GM23248 (cell line): ENCODE results near the gene NTRK2. TPM values are rescaled to one million over a fixed set of nuclear protein-coding genes. Genes with fewer than 3 reads are reported as not detected.

Experiments used
- DNase-seq: peaks from one replicate; pipeline ENCODE4 v3.0.0-alpha.2; 2015
- H2AFZ ChIP-seq: fragments of 200-600 bp; sonication (generic); 2 replicates; pipeline ENCODE4 v1.6.1; 2016; ENCODE audit warnings: antibody characterized with exemption
- H3F3A ChIP-seq: fragments of 200-600 bp; sonication (generic); 2 replicates; pipeline ENCODE4 v1.6.1; 2016; ENCODE audit warnings: mild to moderate bottlenecking, antibody characterized with exemption, mixed run types; ENCODE audit not compliant: insufficient read depth
- H3K27ac ChIP-seq: fragments of 200-600 bp; sonication (generic); 2 replicates; pipeline ENCODE4 v1.5.1; 2016; ENCODE audit warnings: mild to moderate bottlenecking
- H3K27me3 ChIP-seq: fragments of 200-600 bp; sonication (generic); replicated peaks from 2 replicates; pipeline ENCODE4 v1.6.1; 2016; ENCODE audit warnings: mild to moderate bottlenecking; ENCODE audit not compliant: insufficient read depth
- H3K36me3 ChIP-seq: fragments of 200-600 bp; sonication (generic); 2 replicates; pipeline ENCODE4 v1.6.1; 2016; ENCODE audit warnings: low read depth, mild to moderate bottlenecking
- H3K4me1 ChIP-seq: fragments of 200-600 bp; sonication (generic); 2 replicates; pipeline ENCODE4 v1.6.1; 2016; ENCODE audit warnings: mild to moderate bottlenecking; ENCODE audit not compliant: insufficient read depth
- H3K4me2 ChIP-seq: fragments of 200-600 bp; sonication (generic); one replicate; pipeline ENCODE4 v1.6.1; 2016; ENCODE audit warnings: mild to moderate bottlenecking; ENCODE audit not compliant: unreplicated experiment
- H3K4me3 ChIP-seq: fragments of 200-600 bp; sonication (generic); 2 replicates; pipeline ENCODE4 v1.5.1; 2016; ENCODE audit warnings: mild to moderate bottlenecking
- H3K79me2 ChIP-seq: fragments of 200-600 bp; sonication (generic); 2 replicates; pipeline ENCODE4 v1.6.1; 2016; ENCODE audit warnings: mild to moderate bottlenecking; ENCODE audit not compliant: insufficient read depth
- H3K9ac ChIP-seq: fragments of 200-600 bp; sonication (generic); 2 replicates; pipeline ENCODE4 v1.6.1; 2016; ENCODE audit warnings: mild to moderate bottlenecking
- H3K9me2 ChIP-seq: fragments of 200-600 bp; sonication (generic); 2 replicates; pipeline ENCODE4 v1.6.1; 2016; ENCODE audit warnings: mixed run types, mild to moderate bottlenecking, moderate library complexity; ENCODE audit not compliant: insufficient read depth
- H3K9me3 ChIP-seq: fragments of 200-600 bp; sonication (generic); one replicate; pipeline ENCODE4 v1.6.1; 2017; ENCODE audit warnings: low read depth
- H4K20me1 ChIP-seq: fragments of 200-600 bp; sonication (generic); 2 replicates; pipeline ENCODE4 v1.6.0; 2016; ENCODE audit not compliant: insufficient read depth
- EZH2 ChIP-seq: fragments of 200-600 bp; sonication (generic); IDR thresholded peaks from 2 replicates; pipeline ENCODE4 v1.6.1; 2018; ENCODE audit warnings: antibody characterized with exemption, mild to moderate bottlenecking; ENCODE audit not compliant: insufficient read depth, poor library complexity, severe bottlenecking
- EZH2phosphoT487 ChIP-seq: fragments of 200-600 bp; sonication (generic); IDR thresholded peaks from 2 replicates; pipeline ENCODE4 v1.6.1; 2018; ENCODE audit warnings: antibody characterized with exemption, moderate library complexity, mild to moderate bottlenecking, low read depth; ENCODE audit not compliant: insufficient read depth
- WGBS, 2 experiments: methylation state at CpG; one replicate each; pipeline ENCODE4 v1.1.6; 2015 to 2017; ENCODE audit warnings: low lambda C conversion rate in 2 of 2, low coverage in 1 of 2; ENCODE audit errors: missing lambda C conversion rate in 2 of 2; 5-methylcytosine and 5-hydroxymethylcytosine counted together
- in situ Hi-C: fragments of 300-500 bp; cut with MboI; formaldehyde crosslinking; loops from 2 replicates; pipeline ENCODE4 v1.15.0; 2020
- polyA plus RNA-seq: library from polyadenylated mRNA; unstranded; fragments of >200 nt; fragmentation: Nextera tagmentation; extraction: Ambion mirVana; gene quantifications from 2 replicates; pipeline ENCODE4 v1.2.1, GENCODE V29; 2016
- total RNA-seq: library from RNA; depleted of rRNA; stranded (reverse); fragments of >200 nt; shearing (Covaris generic); gene quantifications from 2 replicates; pipeline ENCODE4 v1.2.3, GENCODE V29; 2014

Gene NTRK2
- total and polyA plus RNA-seq, 2 experiments from 2014 or later, result not detected

DNA sequence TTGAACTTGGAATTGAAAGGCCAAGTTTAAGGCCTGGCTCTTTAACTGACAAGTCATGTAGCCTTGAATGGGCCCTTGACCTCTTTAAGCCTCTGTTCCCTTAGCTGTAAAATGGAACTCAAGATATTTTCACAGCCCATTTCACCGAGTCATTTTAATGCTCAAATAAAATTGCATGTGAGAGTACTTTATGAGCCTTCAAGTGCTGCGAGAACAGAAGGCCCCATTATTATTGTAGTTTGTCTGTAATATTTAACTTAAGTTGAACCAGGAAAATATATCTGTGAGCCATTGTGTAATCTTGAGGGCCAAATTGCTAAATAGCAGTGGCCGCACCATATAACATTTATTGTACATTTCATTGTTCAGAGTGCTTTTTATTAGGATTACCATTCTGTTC lies 249.9 kb downstream of the NTRK2 start:
- Histone ChIP-seq H3K4me2 (no peak overlapping the region), H3K27ac (no peak overlapping the region)
- in situ Hi-C loops, result no loop called here

DNA sequence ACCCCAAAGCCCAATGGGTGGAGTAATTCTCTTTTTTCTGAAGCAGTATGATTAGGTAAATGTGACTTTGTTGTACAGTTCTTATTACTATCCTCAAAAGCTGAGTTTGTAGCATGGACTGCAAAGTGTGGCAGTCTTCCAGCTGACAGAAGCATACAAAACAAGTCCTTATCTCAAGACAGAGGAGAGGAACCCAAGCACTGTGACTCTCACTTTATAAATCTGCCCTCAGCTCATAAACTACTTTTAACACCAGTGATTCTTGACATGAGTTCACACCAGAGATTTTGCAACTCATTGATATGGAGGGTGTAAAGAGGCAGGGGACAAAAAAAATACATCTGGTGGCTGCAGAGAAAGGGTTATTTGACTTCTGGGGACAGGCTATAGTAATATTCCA lies 251.6 kb downstream of the NTRK2 start:
- Histone ChIP-seq H3F3A (no peaks in the 10 kb centered on the region), H3K4me3 (no peak overlapping the region), H3K27me3 (no peaks in the 10 kb centered on the region), H2AFZ (no peak overlapping the region), H3K27ac (no peak overlapping the region), H3K9me2 (no peaks in the 10 kb centered on the region), H3K79me2 (no peaks in the 10 kb centered on the region), H3K4me2 (no peak overlapping the region), H3K9me3 (no peaks in the 10 kb centered on the region), H3K4me1 (no peaks in the 10 kb centered on the region), H3K9ac (no peak overlapping the region), H4K20me1 (no peaks in the 10 kb centered on the region), H3K36me3 (no peaks in the 10 kb centered on the region)
- DNase-seq, result no peak
- TF ChIP-seq EZH2phosphoT487 (no peak), EZH2 (no peak)
- in situ Hi-C loops, result no loop called here

More for the DNA sequence above, 249.9 kb downstream of the NTRK2 start:
- Histone ChIP-seq H3K9me3 (no peaks in the 10 kb centered on the region), H3K9me2 (no peaks in the 10 kb centered on the region), H3K9ac (no peak overlapping the region), H3K79me2 (no peaks in the 10 kb centered on the region), H3F3A (no peaks in the 10 kb centered on the region), H2AFZ (no peak overlapping the region), H4K20me1 (no peaks in the 10 kb centered on the region), H3K4me3 (no peak overlapping the region), H3K36me3 (no peaks in the 10 kb centered on the region), H3K27me3 (no peaks in the 10 kb centered on the region), H3K4me1 (no peaks in the 10 kb centered on the region)
- WGBS, 2 experiments, result 63 to 66% methylated on average over 3 of the region's 3 CpGs
- no peak for TF ChIP-seq EZH2
- no peak for TF ChIP-seq EZH2phosphoT487
- no peak for DNase-seq

DNA sequence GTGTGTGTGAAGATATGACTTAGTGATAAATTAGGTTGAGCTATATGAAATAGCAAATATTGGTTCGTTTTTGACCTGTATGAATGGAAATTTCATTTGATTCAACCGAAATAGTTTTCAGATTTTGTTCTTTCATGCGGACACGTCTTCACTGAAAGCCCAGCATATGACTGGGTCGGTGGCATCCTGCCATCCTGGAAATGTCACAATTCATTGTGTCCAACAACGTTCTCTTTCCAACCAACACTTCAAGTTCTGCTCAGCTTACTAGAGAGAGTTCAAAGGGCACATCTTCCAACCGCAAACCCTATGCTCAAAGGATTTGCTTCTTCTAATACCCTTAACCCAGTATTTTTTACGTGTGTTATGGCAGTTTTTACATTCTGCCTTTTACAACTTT lies 252.5 kb downstream of the NTRK2 start:
- H3K9ac ChIP-seq, result no peak overlapping the region
- no peaks in the 10 kb centered on the region for H3K4me1 ChIP-seq
- H4K20me1 ChIP-seq, result no peaks in the 10 kb centered on the region
- no peaks in the 10 kb centered on the region for H3K27me3 ChIP-seq
- H3K27ac ChIP-seq, result no peak overlapping the region
- in situ Hi-C loops, result no loop called here
- no peak overlapping the region for H3K4me2 ChIP-seq
- H3F3A ChIP-seq, result no peaks in the 10 kb centered on the region
- 32 to 35% methylated on average over 8 of the region's 8 CpGs for WGBS, 2 experiments
- no peak overlapping the region for H3K4me3 ChIP-seq
- TF ChIP-seq EZH2phosphoT487 (no peak), EZH2 (no peak)
- H3K36me3 ChIP-seq, result no peaks in the 10 kb centered on the region
- no peak for DNase-seq
- no peak overlapping the region for H2AFZ ChIP-seq
- H3K79me2 ChIP-seq, result no peaks in the 10 kb centered on the region
- no peaks in the 10 kb centered on the region for H3K9me3 ChIP-seq
- H3K9me2 ChIP-seq, result no peaks in the 10 kb centered on the region

DNA sequence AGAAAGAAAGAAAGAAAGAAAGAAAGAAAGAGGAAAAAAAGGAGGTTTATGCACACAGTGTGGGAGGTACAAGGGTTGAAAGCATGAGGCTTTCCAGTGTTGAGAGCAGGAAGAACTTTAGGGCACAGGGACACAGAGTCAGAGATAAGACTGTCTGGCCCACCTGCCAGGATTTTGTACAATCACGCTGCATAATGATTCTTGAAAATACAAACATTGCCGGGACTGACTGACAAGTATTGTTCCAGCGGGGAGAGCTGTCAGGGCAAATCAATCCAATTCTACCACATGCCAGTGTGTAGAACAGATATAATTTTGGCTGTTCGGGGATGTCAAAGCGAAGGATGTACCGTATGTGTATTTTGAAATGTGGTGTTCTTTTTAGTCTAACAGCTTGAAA lies 254.7 kb downstream of the NTRK2 start:
- no peak overlapping the region for H3K4me2 ChIP-seq
- no peaks in the 10 kb centered on the region for H4K20me1 ChIP-seq
- TF ChIP-seq EZH2 (no peak), EZH2phosphoT487 (no peak)
- H3F3A ChIP-seq, result no peaks in the 10 kb centered on the region
- in situ Hi-C loops, result no loop called here
- H3K9ac ChIP-seq, result no peak overlapping the region
- 88 to 92% methylated on average over 6 of the region's 6 CpGs for WGBS, 2 experiments
- H2AFZ ChIP-seq, result no peak overlapping the region
- H3K9me2 ChIP-seq, result no peaks in the 10 kb centered on the region
- H3K27me3 ChIP-seq, result no peaks in the 10 kb centered on the region
- no peak overlapping the region for H3K4me3 ChIP-seq
- H3K79me2 ChIP-seq, result no peaks in the 10 kb centered on the region
- no peaks in the 10 kb centered on the region for H3K4me1 ChIP-seq
- no peak for DNase-seq
- H3K27ac ChIP-seq, result no peak overlapping the region
- H3K9me3 ChIP-seq, result no peaks in the 10 kb centered on the region
- H3K36me3 ChIP-seq, result no peaks in the 10 kb centered on the region

DNA sequence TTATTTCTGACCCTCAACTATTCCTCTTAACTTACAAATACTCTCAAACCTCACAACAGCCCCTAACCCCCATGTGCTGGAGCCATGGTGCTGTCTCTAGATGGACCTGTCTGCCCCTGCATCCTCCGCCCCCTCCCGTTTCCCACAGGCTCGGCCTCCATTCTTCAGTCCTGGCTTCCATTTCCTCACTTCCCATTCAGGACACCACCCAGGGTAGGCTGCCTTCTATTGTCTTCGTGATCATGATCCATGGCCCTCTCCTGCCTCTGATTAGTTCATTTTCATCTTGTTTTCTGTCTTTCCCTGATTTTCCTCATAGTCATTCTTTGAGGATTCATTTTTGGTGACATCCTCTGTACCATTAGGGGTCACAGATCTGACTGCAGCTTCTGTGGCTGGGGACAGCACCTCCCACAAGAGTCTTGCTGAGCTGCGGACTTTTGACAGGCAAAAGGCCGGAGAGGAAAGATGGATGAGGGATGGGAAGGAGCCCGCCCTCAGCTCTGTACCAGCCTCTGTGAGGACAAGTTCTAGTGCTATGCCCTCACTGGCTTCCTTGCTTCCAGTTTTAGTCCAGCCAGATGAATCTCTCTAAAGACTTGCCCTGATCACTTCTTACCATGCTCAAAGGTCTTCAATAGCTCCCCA lies 255.8 kb downstream of the NTRK2 start:
- Histone ChIP-seq H3K27me3 (no peaks in the 10 kb centered on the region), H3K79me2 (no peaks in the 10 kb centered on the region), H3K36me3 (no peaks in the 10 kb centered on the region), H2AFZ (no peak overlapping the region), H3K9me2 (no peaks in the 10 kb centered on the region), H3K4me1 (no peaks in the 10 kb centered on the region), H3K4me2 (no peak overlapping the region), H3K9ac (no peak overlapping the region), H3F3A (no peaks in the 10 kb centered on the region), H3K9me3 (no peaks in the 10 kb centered on the region), H3K4me3 (no peak overlapping the region), H3K27ac (no peak overlapping the region), H4K20me1 (no peaks in the 10 kb centered on the region)
- 73 to 77% methylated on average over 7 of the region's 7 CpGs for WGBS, 2 experiments
- TF ChIP-seq EZH2phosphoT487, result no peak
- no peak for TF ChIP-seq EZH2
- no peak for DNase-seq
- in situ Hi-C loops, result no loop called here
